HCT116 (cell line): ENCODE measurements around the gene PLK2. TPM values are rescaled to one million over a fixed set of nuclear protein-coding genes. Genes with fewer than 3 reads are reported as not detected.

Experiments used
- ATAC-seq: fragments of 200-7000 bp; cut with Tn5 transposase; 2 replicates; pipeline ENCODE4 v1.9.1; 2020; ENCODE audit warnings: mild to moderate bottlenecking, moderate library complexity
- BruUV-seq: library from RNA; stranded (reverse); fragments of 400-500 nt; replicated peaks from 2 replicates; lab custom pipeline; 2021; lab: Mats Ljungman, UMichigan
- CTCF ChIA-PET: fragments of 300-600 bp; sonication (Branson Sonifier 250); formaldehyde crosslinking; loops from one replicate; lab custom pipeline; 2021; ENCODE audit warnings: antibody characterized with exemption; lab: Charles Lee
- POLR2A ChIA-PET: fragments of 300-600, 350-600 bp; sonication (Branson Sonifier 250); formaldehyde crosslinking; loops from one replicate; lab custom pipeline; 2021; ENCODE audit warnings: antibody characterized with exemption; lab: Charles Lee
- RAD21 ChIA-PET, 2 experiments: fragments of 300-600 bp; sonication (Branson Sonifier 250); formaldehyde crosslinking; loops; one replicate each; lab custom pipeline; 2023; ENCODE audit warnings: low total read pairs in 2 of 2; ENCODE audit not compliant: uncharacterized antibody in 2 of 2, unreplicated experiment in 2 of 2, low non-redundant PET in 1 of 2; lab: Charles Lee
- DNase-seq: peaks from one replicate; pipeline ENCODE4 v3.0.0-alpha.2; 2010; ENCODE audit warnings: low read depth, low spot score
- H2AFZ ChIP-seq: fragments of 200-600 bp; shearing (Covaris generic), sonication (generic); 2 replicates; pipeline ENCODE4 v1.6.1; 2017; ENCODE audit warnings: low read depth, mixed run types, mixed read lengths, antibody characterized with exemption, low read length; ENCODE audit not compliant: poor library complexity, severe bottlenecking
- H3K27ac ChIP-seq: 2 replicates; pipeline ENCODE4 v1.5.1; 2012; ENCODE audit warnings: low read depth, low read length
- H3K27me3 ChIP-seq: fragments of 200-600 bp; sonication (generic); 2 replicates; pipeline ENCODE4 v1.6.1; 2016; ENCODE audit warnings: mixed run types, low read length, mixed read lengths; ENCODE audit not compliant: insufficient read depth
- H3K36me3 ChIP-seq, 2 experiments: fragments of 200-500 bp in 1 of 2; fragments of 200-600 bp in 1 of 2; sonication (Bioruptor generic) in 1 of 2; sonication (generic) in 1 of 2; 2 replicates each; pipeline versions ENCODE4 v1.5.1 to v1.6.1; 2014 to 2016; ENCODE audit warnings: low read length in 2 of 2, inconsistent platforms in 1 of 2, mixed read lengths in 1 of 2, mixed run types in 1 of 2; ENCODE audit not compliant: insufficient read depth in 2 of 2, control insufficient read depth in 1 of 2
- H3K4me1 ChIP-seq, 2 experiments: fragments of 200-600 bp in 1 of 2; sonication (generic) in 1 of 2; 2 replicates each; pipeline versions ENCODE4 v1.5.1 to v1.6.1; 2012 to 2017; ENCODE audit warnings: low read length in 2 of 2, inconsistent platforms in 1 of 2, mild to moderate bottlenecking in 1 of 2, mixed read lengths in 1 of 2, mixed run types in 1 of 2, moderate library complexity in 1 of 2; ENCODE audit not compliant: insufficient read depth in 2 of 2, control insufficient read depth in 1 of 2
- H3K4me2 ChIP-seq: fragments of 200-600 bp; sonication (generic); 2 replicates; pipeline ENCODE4 v1.6.1; 2017; ENCODE audit warnings: mixed run types, low read length, mixed read lengths
- H3K4me3 ChIP-seq, 2 experiments: fragments of 200-600 bp in 1 of 2; sonication (generic) in 1 of 2; replicated peaks in 1 of 2; 2 replicates each; pipeline ENCODE4 v1.5.1; 2011 to 2016; ENCODE audit warnings: low read length in 2 of 2, control low read depth in 1 of 2, low read depth in 1 of 2, mild to moderate bottlenecking in 1 of 2, mixed read lengths in 1 of 2, mixed run types in 1 of 2
- H3K79me2 ChIP-seq: fragments of 200-600 bp; sonication (generic); 2 replicates; pipeline ENCODE4 v1.6.1; 2017; ENCODE audit warnings: mild to moderate bottlenecking, mixed run types, low read length, moderate library complexity, mixed read lengths; ENCODE audit not compliant: insufficient read depth
- H3K9ac ChIP-seq: fragments of 200-600 bp; sonication (generic); 2 replicates; pipeline ENCODE4 v1.6.1; 2016; ENCODE audit warnings: low read length, mixed read lengths
- H3K9me2 ChIP-seq: fragments of 200-600 bp; sonication (generic), shearing (Covaris generic); 2 replicates; pipeline ENCODE4 v1.6.1; 2017; ENCODE audit warnings: mixed run types, mild to moderate bottlenecking, moderate library complexity; ENCODE audit not compliant: insufficient read depth
- H3K9me3 ChIP-seq, 2 experiments: fragments of 200-500 bp in 1 of 2; fragments of 200-600 bp in 1 of 2; sonication (Bioruptor generic) in 1 of 2; sonication (generic) in 1 of 2; 2 replicates each; pipeline ENCODE4 v1.6.1; 2014 to 2017; ENCODE audit warnings: low read length in 2 of 2, mixed read lengths in 2 of 2, inconsistent platforms in 1 of 2, low read depth in 1 of 2, mild to moderate bottlenecking in 1 of 2, mixed run types in 1 of 2, moderate library complexity in 1 of 2; ENCODE audit not compliant: control insufficient read depth in 1 of 2, insufficient read depth in 1 of 2
- H4K20me1 ChIP-seq: fragments of 200-600 bp; sonication (generic), shearing (Covaris generic); 2 replicates; pipeline ENCODE4 v1.6.1; 2017; ENCODE audit warnings: mixed run types, mild to moderate bottlenecking, moderate library complexity; ENCODE audit not compliant: insufficient read depth
- ATF3 ChIP-seq: IDR thresholded peaks from 2 replicates; pipeline ENCODE4 v1.6.1; 2012
- CBX3 ChIP-seq: IDR thresholded peaks from 2 replicates; pipeline ENCODE4 v1.6.1; 2012; ENCODE audit warnings: low read depth
- CEBPB ChIP-seq: IDR thresholded peaks from 2 replicates; pipeline ENCODE4 v1.6.1; 2012; ENCODE audit warnings: low read depth
- CTCF ChIP-seq, 3 experiments: fragments of 200-600 bp in 1 of 3; sonication (generic) in 1 of 3; IDR thresholded peaks in 2 of 3; conservative IDR thresholded peaks in 1 of 3; 2 replicates each; pipeline ENCODE4 v1.5.1; 2012 to 2017; ENCODE audit warnings: low read depth in 2 of 3, low read length in 2 of 3, antibody characterized with exemption in 1 of 3, borderline replicate concordance in 1 of 3, control low read depth in 1 of 3, mild to moderate bottlenecking in 1 of 3, mixed read lengths in 1 of 3, mixed run types in 1 of 3, moderate library complexity in 1 of 3; ENCODE audit not compliant: insufficient read depth in 1 of 3
- EGR1 ChIP-seq: IDR thresholded peaks from 2 replicates; pipeline ENCODE4 v1.6.1; 2012; ENCODE audit warnings: low read depth
- ELF1 ChIP-seq: IDR thresholded peaks from 2 replicates; pipeline ENCODE4 v1.6.1; 2012; ENCODE audit warnings: low read depth, borderline replicate concordance
- EZH2 ChIP-seq: fragments of 200-600 bp; sonication (generic); IDR thresholded peaks from 2 replicates; pipeline ENCODE4 v1.6.1; 2017; ENCODE audit warnings: antibody characterized with exemption, mixed run types
- FOSL1 ChIP-seq: IDR thresholded peaks from 2 replicates; pipeline ENCODE4 v1.6.1; 2012; ENCODE audit warnings: low read depth
- MAX ChIP-seq: IDR thresholded peaks from 2 replicates; pipeline ENCODE4 v1.6.1; 2012
- POLR2A ChIP-seq: IDR thresholded peaks from 2 replicates; pipeline ENCODE4 v1.7.0; 2011; ENCODE audit warnings: borderline replicate concordance; ENCODE audit not compliant: insufficient read depth, insufficient read length; ENCODE audit errors: extremely low read depth
- POLR2AphosphoS5 ChIP-seq: IDR thresholded peaks from 2 replicates; pipeline ENCODE4 v1.6.1; 2011; ENCODE audit warnings: mild to moderate bottlenecking, low read depth, low read length, moderate library complexity
- RAD21 ChIP-seq: IDR thresholded peaks from 2 replicates; pipeline ENCODE4 v1.6.1; 2012; ENCODE audit warnings: low read depth, mild to moderate bottlenecking
- SIN3A ChIP-seq: IDR thresholded peaks from 2 replicates; pipeline ENCODE4 v1.6.1; 2012; ENCODE audit warnings: low read depth
- ZBTB33 ChIP-seq: IDR thresholded peaks from 2 replicates; pipeline ENCODE4 v1.6.1; 2011; ENCODE audit warnings: mild to moderate bottlenecking, low read length, moderate library complexity; ENCODE audit not compliant: insufficient replicate concordance; ENCODE audit errors: extremely low read depth
- intact Hi-C: fragments of 100-400 bp; cut with micrococcal nuclease; formaldehyde crosslinking; loops from 2 replicates; pipeline ENCODE4 v1.10.0; 2022
- total RNA-seq: library from RNA; stranded (reverse); gene quantifications from one replicate; pipeline ENCODE4 v1.2.1, GENCODE V29; 2021; ENCODE audit not compliant: unreplicated experiment

Gene PLK2
- total RNA-seq, 1 experiment from 2014 or later: 54.6 TPM

GRCh38 chr5:58466939-58467338 is 7.1 kb upstream of the PLK2 start:
- CTCF ChIA-PET: interaction anchor here (0.8 to 2.0 kb wide), 6 partner anchors 30 to 1169 kb away, joined by 3 to 11 read pairs (median 4); no protein-coding TSS in a partner anchor
- Histone ChIP-seq H3K9me2 (no peaks in the 10 kb centered on the region), H3K9ac (no peak overlapping the region), H4K20me1 (no peaks in the 10 kb centered on the region), H3K4me1 (peaks cover 12 to 16% of the 10 kb centered on the region in 2 experiments), H3K79me2 (no peaks in the 10 kb centered on the region), H3K27me3 (no peaks in the 10 kb centered on the region), H3K4me3 (no peak overlapping the region), H3K36me3 (no peaks in the 10 kb centered on the region), H3K4me2 (peak overlapping the region; percentile 37), H3K27ac (no peak overlapping the region), H3K9me3 (no peaks in the 10 kb centered on the region), H2AFZ (peak overlapping the region; percentile 83)
- DNase-seq (no peak), ATAC-seq (peak; percentile 92)
- no peak for TF ChIP-seq ELF1
- TF ChIP-seq CBX3: peak; percentile 78
- no peak for TF ChIP-seq SIN3A
- TF ChIP-seq MAX: peak; percentile 90
- no peak for TF ChIP-seq EZH2
- 0 out of 6 replicates have a peak, but pooled peaks of 1 of the 3 experiments have one; percentile 19 for TF ChIP-seq CTCF (IDR thresholded peaks at IDR 0.05 in 2 of 3, conservative IDR thresholded peaks at IDR 0.05 in 1 of 3; ENCODE audit: borderline replicate concordance in 1 of 3, insufficient read depth in 1 of 3, low read depth in 2 of 3, low read length in 2 of 3)
- TF ChIP-seq FOSL1: peak; percentile 40; the same call in 1 of the 2 replicates
- TF ChIP-seq POLR2AphosphoS5: no peak
- no peak for TF ChIP-seq POLR2A
- TF ChIP-seq CEBPB: no peak
- no peak for TF ChIP-seq ATF3
- TF ChIP-seq RAD21: no peak
- no peak for TF ChIP-seq EGR1
- no peak for TF ChIP-seq ZBTB33
- intact Hi-C loops: loop anchor here (1.0 kb wide), 1 partner anchor 1165 kb away; no protein-coding TSS in a partner anchor
- BruUV-seq: no TSS peak
- POLR2A ChIA-PET: no interaction called here
- RAD21 ChIA-PET: interaction anchor here in 1 of 2 experiments (0.7 kb wide), 1 partner anchor 12 kb away, joined by 5 read pairs; no protein-coding TSS in a partner anchor
